GM23338 (cell line): ENCODE results near the gene CPNE2. TPM values are rescaled to one million over a fixed set of nuclear protein-coding genes. Genes with fewer than 3 reads are reported as not detected.

ENCODE experiments used
- ATAC-seq: fragments of 200-7000 bp; cut with Tn5 transposase; 3 replicates; pipeline ENCODE4 v1.9.1; 2020
- DNase-seq: peaks from one replicate; pipeline ENCODE4 v3.0.0-alpha.2; 2015; ENCODE audit warnings: low spot score
- H2AFZ ChIP-seq: fragments of 200-600 bp; sonication (generic); 2 replicates; pipeline ENCODE4 v1.8.0; 2016; ENCODE audit warnings: antibody characterized with exemption, mild to moderate bottlenecking, moderate library complexity
- H3F3A ChIP-seq: fragments of 200-600 bp; sonication (generic); replicated peaks from 2 replicates; pipeline ENCODE4 v1.8.0; 2017; ENCODE audit warnings: antibody characterized with exemption, mixed run types, low read depth
- H3K27ac ChIP-seq: fragments of 200-600 bp; sonication (generic); 2 replicates; pipeline ENCODE4 v1.6.1; 2016; ENCODE audit warnings: low read depth
- H3K27me3 ChIP-seq: fragments of 200-600 bp; sonication (generic); 2 replicates; pipeline ENCODE4 v1.8.0; 2016; ENCODE audit warnings: mild to moderate bottlenecking, mixed run types, moderate library complexity; ENCODE audit not compliant: insufficient read depth
- H3K36me3 ChIP-seq: fragments of 200-600 bp; sonication (generic); 2 replicates; pipeline ENCODE4 v1.8.0; 2016; ENCODE audit warnings: mild to moderate bottlenecking; ENCODE audit not compliant: insufficient read depth
- H3K4me1 ChIP-seq: fragments of 200-600 bp; sonication (generic); 2 replicates; pipeline ENCODE4 v1.8.0; 2016; ENCODE audit warnings: mild to moderate bottlenecking, moderate library complexity; ENCODE audit not compliant: insufficient read depth
- H3K4me2 ChIP-seq: fragments of 200-600 bp; sonication (generic); 2 replicates; pipeline ENCODE4 v1.7.1; 2017; ENCODE audit warnings: mixed run types
- H3K4me3 ChIP-seq: fragments of 200-600 bp; sonication (generic); 2 replicates; pipeline ENCODE4 v1.6.1; 2016; ENCODE audit warnings: mixed run types
- H3K79me2 ChIP-seq: fragments of 200-600 bp; sonication (generic); replicated peaks from 2 replicates; pipeline ENCODE4 v1.8.0; 2017; ENCODE audit warnings: mild to moderate bottlenecking; ENCODE audit not compliant: insufficient read depth
- H3K9me2 ChIP-seq: fragments of 200-600 bp; sonication (generic); 2 replicates; pipeline ENCODE4 v1.8.0; 2017; ENCODE audit not compliant: insufficient read depth
- H4K20me1 ChIP-seq: fragments of 200-600 bp; sonication (generic); replicated peaks from 2 replicates; pipeline ENCODE4 v1.8.0; 2017; ENCODE audit warnings: mild to moderate bottlenecking; ENCODE audit not compliant: insufficient read depth
- H3K27ac Mint-ChIP-seq: 2 replicates; pipeline ENCODE4 v1.8.0; 2020; ENCODE audit warnings: inconsistent platforms, mild to moderate bottlenecking, moderate library complexity, mixed read lengths
- H3K27me3 Mint-ChIP-seq: 3 replicates; pipeline ENCODE4 v1.8.0; 2022; ENCODE audit warnings: low read depth, mild to moderate bottlenecking, moderate library complexity, mixed read lengths, inconsistent platforms; ENCODE audit not compliant: insufficient read depth, poor library complexity
- H3K36me3 Mint-ChIP-seq: 3 replicates; pipeline ENCODE4 v1.8.0; 2021; ENCODE audit warnings: low read depth, mild to moderate bottlenecking, inconsistent platforms, moderate library complexity, mixed read lengths
- H3K4me1 Mint-ChIP-seq: 3 replicates; pipeline ENCODE4 v1.8.0; 2020; ENCODE audit warnings: mild to moderate bottlenecking, inconsistent platforms, mixed read lengths
- H3K4me3 Mint-ChIP-seq: 3 replicates; pipeline ENCODE4 v1.8.0; 2021; ENCODE audit warnings: moderate library complexity, mild to moderate bottlenecking, inconsistent platforms, mixed read lengths
- H3K9me3 Mint-ChIP-seq: 3 replicates; pipeline ENCODE4 v1.8.0; 2020; ENCODE audit warnings: moderate library complexity, mild to moderate bottlenecking, inconsistent platforms, mixed read lengths
- CREB1 ChIP-seq: fragments of 250-450 bp; sonication (Bioruptor Pico); IDR thresholded peaks from 2 replicates; pipeline ENCODE4 v1.5.0; 2020; ENCODE audit warnings: low read depth, mild to moderate bottlenecking, moderate library complexity
- EZH2 ChIP-seq: fragments of 200-600 bp; sonication (generic); IDR thresholded peaks from one replicate; pipeline ENCODE4 v1.8.0; 2017; ENCODE audit warnings: antibody characterized with exemption, mild to moderate bottlenecking, low read depth; ENCODE audit not compliant: unreplicated experiment
- EZH2phosphoT487 ChIP-seq: fragments of 200-600 bp; sonication (generic); IDR thresholded peaks from one replicate; pipeline ENCODE4 v1.8.1; 2018; ENCODE audit warnings: antibody characterized with exemption; ENCODE audit not compliant: unreplicated experiment
- JUNB ChIP-seq: IDR thresholded peaks from one replicate; pipeline ENCODE4 v1.6.1; 2016; ENCODE audit warnings: antibody characterized with exemption; ENCODE audit not compliant: unreplicated experiment
- NANOG ChIP-seq: IDR thresholded peaks from 2 replicates; pipeline ENCODE4 v1.6.1; 2016; ENCODE audit warnings: antibody characterized with exemption, borderline replicate concordance
- STAT1 ChIP-seq: IDR thresholded peaks from one replicate; pipeline ENCODE4 v1.6.1; 2016; ENCODE audit warnings: antibody characterized with exemption; ENCODE audit not compliant: unreplicated experiment
- ZNF114 ChIP-seq: fragments of 250-450 bp; sonication (Bioruptor Pico); IDR thresholded peaks from 2 replicates; pipeline ENCODE4 v1.5.0; 2020; ENCODE audit warnings: mild to moderate bottlenecking, moderate library complexity
- ZNF331 ChIP-seq: fragments of 250-450 bp; sonication (Bioruptor Pico); IDR thresholded peaks from 2 replicates; pipeline ENCODE4 v1.5.0; 2020; ENCODE audit warnings: low read depth, mild to moderate bottlenecking, moderate library complexity
- polyA plus RNA-seq: library from polyadenylated mRNA; unstranded; fragments of >200 nt; fragmentation: Nextera tagmentation; extraction: Ambion mirVana; gene quantifications from 2 replicates; pipeline ENCODE4 v1.2.1, GENCODE V29; 2016
- total RNA-seq: library from RNA; depleted of rRNA; stranded (reverse); fragments of >200 nt; shearing (Covaris generic); gene quantifications from 2 replicates; pipeline ENCODE4 v1.2.3, GENCODE V29; 2014
- TF ChIP-seq, protein P1 (sequence below): IDR thresholded peaks from one replicate; pipeline ENCODE4 v1.6.1; 2018; ENCODE audit warnings: antibody characterized with exemption; ENCODE audit not compliant: unreplicated experiment
- TF ChIP-seq, protein P2 (sequence below): IDR thresholded peaks from 2 replicates; pipeline ENCODE4 v1.6.1; 2016; ENCODE audit warnings: antibody characterized with exemption
- TF ChIP-seq, protein P3 (sequence below): fragments of 250-450 bp; sonication (Bioruptor Pico); IDR thresholded peaks from 2 replicates; pipeline ENCODE4 v1.5.0; 2020; ENCODE audit warnings: mild to moderate bottlenecking, moderate library complexity

Gene CPNE2
- total and polyA plus RNA-seq, 2 experiments from 2014 or later, result 7.1 to 11.3 TPM

DNA sequence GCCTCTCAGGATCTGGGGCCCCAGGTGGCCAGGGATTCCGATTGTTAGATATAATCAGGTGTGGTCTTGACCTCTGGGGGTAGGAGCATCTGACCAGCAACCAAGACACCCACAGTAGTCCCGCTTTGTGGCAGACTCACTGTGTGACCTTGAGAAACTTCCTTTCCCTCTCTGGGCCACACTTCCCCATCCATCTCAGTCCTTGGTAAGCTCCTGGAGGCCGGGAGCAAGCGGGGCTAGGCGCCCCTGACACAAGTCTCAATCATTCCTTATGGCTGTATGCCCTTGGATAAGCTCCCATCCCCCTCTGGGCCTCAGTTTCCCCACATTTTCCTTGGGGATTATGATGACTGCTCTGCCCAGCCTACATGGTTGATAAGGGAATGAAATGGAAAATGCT lies 21.3 kb downstream of the CPNE2 start:
- no peak overlapping the region for H3K4me2 ChIP-seq
- no peak overlapping the region for H3K27ac Mint-ChIP-seq
- ATAC-seq (no peak), DNase-seq (no peak)
- no peaks in the 10 kb centered on the region for H3K79me2 ChIP-seq
- H3F3A ChIP-seq, result no peaks in the 10 kb centered on the region
- peaks cover 20% of the 10 kb centered on the region for H3K4me1 Mint-ChIP-seq
- no peak overlapping the region for H3K27ac ChIP-seq
- H3K36me3 Mint-ChIP-seq, result peaks cover 3% of the 10 kb centered on the region; the same call in 1 of the 3 replicates
- H2AFZ ChIP-seq, result no peak overlapping the region
- H3K36me3 ChIP-seq, result no peaks in the 10 kb centered on the region
- H3K9me3 Mint-ChIP-seq, result no peaks in the 10 kb centered on the region
- H3K9me2 ChIP-seq, result no peaks in the 10 kb centered on the region
- no peaks in the 10 kb centered on the region; the same call in 1 of the 2 replicates for H3K4me1 ChIP-seq
- H4K20me1 ChIP-seq, result no peaks in the 10 kb centered on the region
- H3K27me3 ChIP-seq, result no peaks in the 10 kb centered on the region
- H3K4me3 Mint-ChIP-seq, result no peak overlapping the region
- TF ChIP-seq JUNB (no peak), CREB1 (CRISPR knock-in tag) (no peak), EZH2phosphoT487 (no peak), ZNF114 (CRISPR knock-in tag) (no peak), NANOG (no peak), EZH2 (no peak), STAT1 (no peak), ZNF331 (CRISPR knock-in tag) (no peak)
- TF ChIP-seq, protein P1, sequence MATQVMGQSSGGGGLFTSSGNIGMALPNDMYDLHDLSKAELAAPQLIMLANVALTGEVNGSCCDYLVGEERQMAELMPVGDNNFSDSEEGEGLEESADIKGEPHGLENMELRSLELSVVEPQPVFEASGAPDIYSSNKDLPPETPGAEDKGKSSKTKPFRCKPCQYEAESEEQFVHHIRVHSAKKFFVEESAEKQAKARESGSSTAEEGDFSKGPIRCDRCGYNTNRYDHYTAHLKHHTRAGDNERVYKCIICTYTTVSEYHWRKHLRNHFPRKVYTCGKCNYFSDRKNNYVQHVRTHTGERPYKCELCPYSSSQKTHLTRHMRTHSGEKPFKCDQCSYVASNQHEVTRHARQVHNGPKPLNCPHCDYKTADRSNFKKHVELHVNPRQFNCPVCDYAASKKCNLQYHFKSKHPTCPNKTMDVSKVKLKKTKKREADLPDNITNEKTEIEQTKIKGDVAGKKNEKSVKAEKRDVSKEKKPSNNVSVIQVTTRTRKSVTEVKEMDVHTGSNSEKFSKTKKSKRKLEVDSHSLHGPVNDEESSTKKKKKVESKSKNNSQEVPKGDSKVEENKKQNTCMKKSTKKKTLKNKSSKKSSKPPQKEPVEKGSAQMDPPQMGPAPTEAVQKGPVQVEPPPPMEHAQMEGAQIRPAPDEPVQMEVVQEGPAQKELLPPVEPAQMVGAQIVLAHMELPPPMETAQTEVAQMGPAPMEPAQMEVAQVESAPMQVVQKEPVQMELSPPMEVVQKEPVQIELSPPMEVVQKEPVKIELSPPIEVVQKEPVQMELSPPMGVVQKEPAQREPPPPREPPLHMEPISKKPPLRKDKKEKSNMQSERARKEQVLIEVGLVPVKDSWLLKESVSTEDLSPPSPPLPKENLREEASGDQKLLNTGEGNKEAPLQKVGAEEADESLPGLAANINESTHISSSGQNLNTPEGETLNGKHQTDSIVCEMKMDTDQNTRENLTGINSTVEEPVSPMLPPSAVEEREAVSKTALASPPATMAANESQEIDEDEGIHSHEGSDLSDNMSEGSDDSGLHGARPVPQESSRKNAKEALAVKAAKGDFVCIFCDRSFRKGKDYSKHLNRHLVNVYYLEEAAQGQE, result no peak
- TF ChIP-seq, protein P2, sequence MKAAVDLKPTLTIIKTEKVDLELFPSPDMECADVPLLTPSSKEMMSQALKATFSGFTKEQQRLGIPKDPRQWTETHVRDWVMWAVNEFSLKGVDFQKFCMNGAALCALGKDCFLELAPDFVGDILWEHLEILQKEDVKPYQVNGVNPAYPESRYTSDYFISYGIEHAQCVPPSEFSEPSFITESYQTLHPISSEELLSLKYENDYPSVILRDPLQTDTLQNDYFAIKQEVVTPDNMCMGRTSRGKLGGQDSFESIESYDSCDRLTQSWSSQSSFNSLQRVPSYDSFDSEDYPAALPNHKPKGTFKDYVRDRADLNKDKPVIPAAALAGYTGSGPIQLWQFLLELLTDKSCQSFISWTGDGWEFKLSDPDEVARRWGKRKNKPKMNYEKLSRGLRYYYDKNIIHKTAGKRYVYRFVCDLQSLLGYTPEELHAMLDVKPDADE, result no peak
- TF ChIP-seq, protein P3, sequence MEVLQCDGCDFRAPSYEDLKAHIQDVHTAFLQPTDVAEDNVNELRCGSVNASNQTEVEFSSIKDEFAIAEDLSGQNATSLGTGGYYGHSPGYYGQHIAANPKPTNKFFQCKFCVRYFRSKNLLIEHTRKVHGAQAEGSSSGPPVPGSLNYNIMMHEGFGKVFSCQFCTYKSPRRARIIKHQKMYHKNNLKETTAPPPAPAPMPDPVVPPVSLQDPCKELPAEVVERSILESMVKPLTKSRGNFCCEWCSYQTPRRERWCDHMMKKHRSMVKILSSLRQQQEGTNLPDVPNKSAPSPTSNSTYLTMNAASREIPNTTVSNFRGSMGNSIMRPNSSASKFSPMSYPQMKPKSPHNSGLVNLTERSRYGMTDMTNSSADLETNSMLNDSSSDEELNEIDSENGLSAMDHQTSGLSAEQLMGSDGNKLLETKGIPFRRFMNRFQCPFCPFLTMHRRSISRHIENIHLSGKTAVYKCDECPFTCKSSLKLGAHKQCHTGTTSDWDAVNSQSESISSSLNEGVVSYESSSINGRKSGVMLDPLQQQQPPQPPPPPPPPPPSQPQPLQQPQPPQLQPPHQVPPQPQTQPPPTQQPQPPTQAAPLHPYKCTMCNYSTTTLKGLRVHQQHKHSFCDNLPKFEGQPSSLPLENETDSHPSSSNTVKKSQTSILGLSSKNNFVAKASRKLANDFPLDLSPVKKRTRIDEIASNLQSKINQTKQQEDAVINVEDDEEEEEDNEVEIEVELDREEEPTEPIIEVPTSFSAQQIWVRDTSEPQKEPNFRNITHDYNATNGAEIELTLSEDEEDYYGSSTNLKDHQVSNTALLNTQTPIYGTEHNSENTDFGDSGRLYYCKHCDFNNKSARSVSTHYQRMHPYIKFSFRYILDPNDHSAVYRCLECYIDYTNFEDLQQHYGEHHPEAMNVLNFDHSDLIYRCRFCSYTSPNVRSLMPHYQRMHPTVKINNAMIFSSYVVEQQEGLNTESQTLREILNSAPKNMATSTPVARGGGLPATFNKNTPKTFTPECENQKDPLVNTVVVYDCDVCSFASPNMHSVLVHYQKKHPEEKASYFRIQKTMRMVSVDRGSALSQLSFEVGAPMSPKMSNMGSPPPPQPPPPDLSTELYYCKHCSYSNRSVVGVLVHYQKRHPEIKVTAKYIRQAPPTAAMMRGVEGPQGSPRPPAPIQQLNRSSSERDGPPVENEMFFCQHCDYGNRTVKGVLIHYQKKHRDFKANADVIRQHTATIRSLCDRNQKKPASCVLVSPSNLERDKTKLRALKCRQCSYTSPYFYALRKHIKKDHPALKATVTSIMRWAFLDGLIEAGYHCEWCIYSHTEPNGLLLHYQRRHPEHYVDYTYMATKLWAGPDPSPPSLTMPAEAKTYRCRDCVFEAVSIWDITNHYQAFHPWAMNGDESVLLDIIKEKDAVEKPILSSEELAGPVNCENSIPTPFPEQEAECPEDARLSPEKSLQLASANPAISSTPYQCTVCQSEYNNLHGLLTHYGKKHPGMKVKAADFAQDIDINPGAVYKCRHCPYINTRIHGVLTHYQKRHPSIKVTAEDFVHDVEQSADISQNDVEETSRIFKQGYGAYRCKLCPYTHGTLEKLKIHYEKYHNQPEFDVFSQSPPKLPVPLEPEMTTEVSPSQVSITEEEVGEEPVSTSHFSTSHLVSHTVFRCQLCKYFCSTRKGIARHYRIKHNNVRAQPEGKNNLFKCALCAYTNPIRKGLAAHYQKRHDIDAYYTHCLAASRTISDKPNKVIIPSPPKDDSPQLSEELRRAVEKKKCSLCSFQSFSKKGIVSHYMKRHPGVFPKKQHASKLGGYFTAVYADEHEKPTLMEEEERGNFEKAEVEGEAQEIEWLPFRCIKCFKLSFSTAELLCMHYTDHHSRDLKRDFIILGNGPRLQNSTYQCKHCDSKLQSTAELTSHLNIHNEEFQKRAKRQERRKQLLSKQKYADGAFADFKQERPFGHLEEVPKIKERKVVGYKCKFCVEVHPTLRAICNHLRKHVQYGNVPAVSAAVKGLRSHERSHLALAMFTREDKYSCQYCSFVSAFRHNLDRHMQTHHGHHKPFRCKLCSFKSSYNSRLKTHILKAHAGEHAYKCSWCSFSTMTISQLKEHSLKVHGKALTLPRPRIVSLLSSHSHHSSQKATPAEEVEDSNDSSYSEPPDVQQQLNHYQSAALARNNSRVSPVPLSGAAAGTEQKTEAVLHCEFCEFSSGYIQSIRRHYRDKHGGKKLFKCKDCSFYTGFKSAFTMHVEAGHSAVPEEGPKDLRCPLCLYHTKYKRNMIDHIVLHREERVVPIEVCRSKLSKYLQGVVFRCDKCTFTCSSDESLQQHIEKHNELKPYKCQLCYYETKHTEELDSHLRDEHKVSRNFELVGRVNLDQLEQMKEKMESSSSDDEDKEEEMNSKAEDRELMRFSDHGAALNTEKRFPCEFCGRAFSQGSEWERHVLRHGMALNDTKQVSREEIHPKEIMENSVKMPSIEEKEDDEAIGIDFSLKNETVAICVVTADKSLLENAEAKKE (CRISPR knock-in tag), result no peak
- no peak overlapping the region for H3K4me3 ChIP-seq
- H3K27me3 Mint-ChIP-seq, result peaks cover 19% of the 10 kb centered on the region
